H1 (cell line): ENCODE measurements around the gene DLL4. TPM values are rescaled to one million over a fixed set of nuclear protein-coding genes. Genes with fewer than 3 reads are reported as not detected.

ENCODE experiments used
- BCL11A ChIP-seq, 2 experiments: IDR thresholded peaks; one replicate each; pipeline ENCODE4 v1.6.1; 2011; ENCODE audit warnings: low read depth in 2 of 2, low read length in 2 of 2, mild to moderate bottlenecking in 2 of 2
- CEBPB ChIP-seq: IDR thresholded peaks from 2 replicates; pipeline ENCODE4 v1.6.1; 2012; ENCODE audit warnings: low read depth, low read length
- CHD1 ChIP-seq: IDR thresholded peaks from 2 replicates; pipeline ENCODE4 v1.6.1; 2012; ENCODE audit warnings: low read depth, low read length, improper control_type of control experiment
- CREB1 ChIP-seq: IDR thresholded peaks from 2 replicates; pipeline ENCODE4 v1.6.1; 2012; ENCODE audit warnings: inconsistent platforms
- E2F6 ChIP-seq: IDR thresholded peaks from 2 replicates; pipeline ENCODE4 v1.6.1; 2012; ENCODE audit warnings: inconsistent platforms
- EZH2 ChIP-seq: fragments of 200-600 bp; sonication (generic); IDR thresholded peaks from 2 replicates; pipeline ENCODE4 v1.7.1; 2012; ENCODE audit warnings: low read depth, mild to moderate bottlenecking, moderate library complexity, low read length, inconsistent platforms; ENCODE audit not compliant: severe bottlenecking
- HDAC6 ChIP-seq: IDR thresholded peaks from one replicate; pipeline ENCODE4 v1.7.1; 2012; ENCODE audit warnings: low read depth, mild to moderate bottlenecking, inconsistent platforms, low read length, moderate library complexity
- JUND ChIP-seq: IDR thresholded peaks from 2 replicates; pipeline ENCODE4 v1.6.1; 2011; ENCODE audit warnings: mild to moderate bottlenecking, improper control_type of control experiment, low read length
- KDM5A ChIP-seq: fragments of 200-600 bp; IDR thresholded peaks from 2 replicates; pipeline ENCODE4 v1.7.1; 2012; ENCODE audit warnings: mild to moderate bottlenecking, low read length, inconsistent platforms, mixed read lengths
- MAFK ChIP-seq: IDR thresholded peaks from 2 replicates; pipeline ENCODE4 v1.6.1; 2012; ENCODE audit warnings: low read depth, mild to moderate bottlenecking, improper control_type of control experiment, low read length
- MAX ChIP-seq: IDR thresholded peaks from 2 replicates; pipeline ENCODE4 v1.6.1; 2012; ENCODE audit warnings: inconsistent platforms
- NANOG ChIP-seq: IDR thresholded peaks from 2 replicates; pipeline ENCODE4 v1.6.1; 2011; ENCODE audit warnings: low read length, low read depth, mild to moderate bottlenecking, inconsistent platforms; ENCODE audit not compliant: insufficient read depth, poor library complexity, severe bottlenecking
- POLR2AphosphoS5 ChIP-seq: IDR thresholded peaks from 2 replicates; pipeline ENCODE4 v1.6.1; 2011; ENCODE audit warnings: low read depth, low read length
- POU5F1 ChIP-seq: IDR thresholded peaks from 2 replicates; pipeline ENCODE4 v1.6.1; 2011; ENCODE audit warnings: low read depth, mild to moderate bottlenecking, low read length, moderate library complexity
- RAD21 ChIP-seq, 2 experiments: IDR thresholded peaks in 1 of 2; conservative IDR thresholded peaks in 1 of 2; 2 replicates each; pipeline ENCODE4 v1.6.1; 2011; ENCODE audit warnings: low read depth in 2 of 2, low read length in 2 of 2, improper control_type of control experiment in 1 of 2, inconsistent platforms in 1 of 2, mild to moderate bottlenecking in 1 of 2, moderate library complexity in 1 of 2
- SIRT6 ChIP-seq: IDR thresholded peaks from one replicate; pipeline ENCODE4 v1.7.1; 2012; ENCODE audit warnings: low read length, inconsistent platforms
- SP2 ChIP-seq: IDR thresholded peaks from 2 replicates; pipeline ENCODE4 v1.6.1; 2012; ENCODE audit warnings: mild to moderate bottlenecking, low read length, inconsistent platforms
- SRF ChIP-seq: IDR thresholded peaks from 2 replicates; pipeline ENCODE4 v1.6.1; 2011; ENCODE audit warnings: mild to moderate bottlenecking, low read depth, low read length, moderate library complexity
- TAF1 ChIP-seq: IDR thresholded peaks from 2 replicates; pipeline ENCODE4 v1.6.1; 2011; ENCODE audit warnings: mild to moderate bottlenecking, low read depth, low read length
- TCF12 ChIP-seq: IDR thresholded peaks from 2 replicates; pipeline ENCODE4 v1.6.1; 2011; ENCODE audit warnings: low read depth, mild to moderate bottlenecking, low read length
- ZNF274 ChIP-seq: IDR thresholded peaks from 2 replicates; pipeline ENCODE4 v1.7.0; 2012; ENCODE audit warnings: low read length, borderline replicate concordance; ENCODE audit errors: extremely low read depth
- polyA plus RNA-seq, 7 experiments: library from polyadenylated mRNA; depleted of rRNA in 3 of 7; stranded (reverse) in 5 of 7; unstranded in 2 of 7; fragments of >200 nt in 5 of 7; fragments of 200-250 nt in 2 of 7; gene quantifications; 1 replicate in 5 of 7; 2 replicates in 1 of 7; 4 replicates in 1 of 7; pipeline versions ENCODE4 v1.2.1 to v1.2.3, GENCODE V29; 2011 to 2013; ENCODE audit warnings: missing spikeins in 2 of 7, mixed read lengths in 2 of 7
- total RNA-seq: library from RNA; stranded (reverse); fragmentation: NEBNext Ultra II Directional; extraction: Animal tissue kit (Norgen Biotek cat#: 25700); gene quantifications from 2 replicates; pipeline ENCODE4 v1.2.1, GENCODE V29; 2021
- TF ChIP-seq, protein P1 (sequence below): IDR thresholded peaks from 2 replicates; pipeline ENCODE4 v1.6.1; 2011; ENCODE audit warnings: low read depth, mild to moderate bottlenecking, low read length; ENCODE audit not compliant: insufficient read depth
- TF ChIP-seq, protein P2 (sequence below): IDR thresholded peaks from 2 replicates; pipeline ENCODE4 v1.6.1; 2012; ENCODE audit warnings: low read length, inconsistent platforms

DLL4 gene
- total and polyA plus RNA-seq, 2 of the 8 experiments (the other 6 are each of a cell fraction or from before 2014, with no cell fraction given) = 0.23 to 0.60 TPM

DNA sequence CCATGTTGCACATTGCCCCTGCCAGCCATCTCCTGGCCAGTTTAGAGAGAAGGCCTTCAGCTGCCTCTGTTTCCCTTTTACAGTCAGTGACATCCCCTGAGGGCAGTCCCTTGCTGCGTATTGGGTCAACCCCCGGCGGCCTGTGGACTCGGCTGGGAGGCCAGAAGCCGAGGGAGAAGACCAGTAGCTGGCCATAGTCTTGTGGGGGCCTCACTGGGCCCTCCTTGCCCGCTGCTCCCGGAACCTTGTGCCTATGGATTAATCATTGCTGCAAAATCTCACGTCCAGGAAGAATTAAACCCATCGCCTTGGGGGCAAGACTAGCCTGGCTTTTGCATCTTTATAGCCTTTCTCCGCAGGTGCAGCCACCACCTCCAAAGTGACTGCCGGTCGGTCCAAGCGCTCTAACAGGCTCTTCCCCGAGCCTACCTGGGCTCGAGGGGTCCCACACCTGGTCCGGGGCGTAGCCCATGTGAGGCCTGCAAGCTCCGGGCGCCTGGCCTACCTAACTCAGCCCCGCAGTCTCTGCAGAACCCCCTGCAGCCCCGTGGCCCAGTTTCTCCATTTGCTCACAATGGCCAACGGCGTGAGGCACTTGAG lies 23.3 kb downstream of the DLL4 start (continued):
- TF ChIP-seq ZNF274 (no peak), JUND (no peak), RAD21 (IDR thresholded peaks at IDR 0.05 in 1 of 2, conservative IDR thresholded peaks at IDR 0.05 in 1 of 2; ENCODE audit: low read depth in 2 of 2, low read length in 2 of 2) (no peak), CHD1 (no peak), MAX (no peak), EZH2 (no peak), MAFK (no peak), POLR2AphosphoS5 (no peak; the same call in 1 of the 2 replicates), SRF (no peak), SP2 (no peak), TAF1 (0 out of 2 replicates have a peak, but pooled peaks have one; percentile 55), NANOG (peak; percentile 14), CREB1 (no peak), BCL11A (IDR thresholded peaks at IDR 0.05; ENCODE audit: low read depth in 2 of 2, low read length in 2 of 2) (no peak), SIRT6 (no peak), CEBPB (no peak), POU5F1 (no peak), HDAC6 (no peak), TCF12 (no peak), E2F6 (no peak), KDM5A (no peak)
- TF ChIP-seq, protein P1, sequence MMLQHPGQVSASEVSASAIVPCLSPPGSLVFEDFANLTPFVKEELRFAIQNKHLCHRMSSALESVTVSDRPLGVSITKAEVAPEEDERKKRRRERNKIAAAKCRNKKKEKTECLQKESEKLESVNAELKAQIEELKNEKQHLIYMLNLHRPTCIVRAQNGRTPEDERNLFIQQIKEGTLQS = no peak
- TF ChIP-seq, protein P2, sequence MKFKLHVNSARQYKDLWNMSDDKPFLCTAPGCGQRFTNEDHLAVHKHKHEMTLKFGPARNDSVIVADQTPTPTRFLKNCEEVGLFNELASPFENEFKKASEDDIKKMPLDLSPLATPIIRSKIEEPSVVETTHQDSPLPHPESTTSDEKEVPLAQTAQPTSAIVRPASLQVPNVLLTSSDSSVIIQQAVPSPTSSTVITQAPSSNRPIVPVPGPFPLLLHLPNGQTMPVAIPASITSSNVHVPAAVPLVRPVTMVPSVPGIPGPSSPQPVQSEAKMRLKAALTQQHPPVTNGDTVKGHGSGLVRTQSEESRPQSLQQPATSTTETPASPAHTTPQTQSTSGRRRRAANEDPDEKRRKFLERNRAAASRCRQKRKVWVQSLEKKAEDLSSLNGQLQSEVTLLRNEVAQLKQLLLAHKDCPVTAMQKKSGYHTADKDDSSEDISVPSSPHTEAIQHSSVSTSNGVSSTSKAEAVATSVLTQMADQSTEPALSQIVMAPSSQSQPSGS = no peak
